ENCODE measurements around the gene L3MBTL2.
A peak's percentile ranks its signal among the peaks of the same experiment; 100 is the strongest.
"Not testable (repeated sequence)": the region's sequence is repeated elsewhere in the genome, so short reads cannot be mapped to it uniquely, and the experiment has no call there.

Gene L3MBTL2

GRCh38 chr22:41204992-41205900 is at the start of gene L3MBTL2:
Gene L3MBTL2 (plus strand): TSS chr22:41205312. CDS start chr22:41205363, 51 bp downstream.
- peak; percentile 97 to 99 for DNase-seq (ENCODE audit: low read depth in 2 of 2)

- DNase-seq (ENCODE audit: low read depth in 2 of 2): no peak
Measured at GRCh38 chr22:41157083-41157482, 48.0 kb upstream of the L3MBTL2 start.

DNA sequence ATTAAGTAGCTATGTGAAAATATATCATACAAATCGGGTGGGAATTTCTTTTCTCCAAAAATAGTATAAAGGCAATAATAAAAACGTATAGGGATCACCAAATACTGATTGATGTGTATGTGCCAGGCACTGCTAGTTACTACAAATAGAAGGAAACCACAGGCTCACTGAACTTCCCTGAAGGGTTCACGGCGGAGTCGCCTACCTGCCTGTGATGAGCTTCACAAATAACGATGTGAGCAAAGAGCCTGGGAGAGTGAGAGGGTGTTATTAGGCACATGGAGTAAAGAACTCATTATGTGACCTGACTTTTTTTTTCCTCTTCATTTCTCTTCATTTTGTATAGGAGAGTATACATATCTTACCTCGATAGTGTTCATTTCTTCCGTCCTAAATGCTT is 36.0 kb upstream of the L3MBTL2 start:
- DNase-seq (ENCODE audit: low read depth in 2 of 2): no peak

DNA sequence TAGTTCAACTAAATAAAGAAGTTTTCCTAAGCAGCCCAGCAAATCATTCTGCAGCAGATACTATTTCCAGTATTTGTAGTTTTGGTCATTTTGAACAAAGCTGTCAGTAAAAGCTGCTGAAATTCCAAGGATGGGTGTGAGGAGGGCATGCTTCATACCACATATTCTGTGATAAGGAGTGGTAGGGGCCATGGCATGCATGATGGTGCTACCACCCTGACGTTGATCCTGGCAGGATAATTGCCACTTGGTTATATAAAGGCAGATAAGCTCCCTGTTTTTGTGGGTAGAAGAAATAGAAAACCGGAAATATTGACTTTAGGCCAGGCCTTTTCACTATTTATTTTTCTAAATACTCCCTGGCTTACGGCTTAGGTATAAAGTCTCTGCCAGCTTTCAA is 33.1 kb upstream of the L3MBTL2 start:
- no peak for DNase-seq (ENCODE audit: low read depth in 2 of 2)

GRCh38 chr22:41175546-41175945 is 29.6 kb upstream of the L3MBTL2 start:
- DNase-seq (ENCODE audit: low read depth in 2 of 2): no peak

GRCh38 chr22:41177040-41177621 is 28.0 kb upstream of the L3MBTL2 start:
- DNase-seq (ENCODE audit: low read depth in 2 of 2): no peak

DNA sequence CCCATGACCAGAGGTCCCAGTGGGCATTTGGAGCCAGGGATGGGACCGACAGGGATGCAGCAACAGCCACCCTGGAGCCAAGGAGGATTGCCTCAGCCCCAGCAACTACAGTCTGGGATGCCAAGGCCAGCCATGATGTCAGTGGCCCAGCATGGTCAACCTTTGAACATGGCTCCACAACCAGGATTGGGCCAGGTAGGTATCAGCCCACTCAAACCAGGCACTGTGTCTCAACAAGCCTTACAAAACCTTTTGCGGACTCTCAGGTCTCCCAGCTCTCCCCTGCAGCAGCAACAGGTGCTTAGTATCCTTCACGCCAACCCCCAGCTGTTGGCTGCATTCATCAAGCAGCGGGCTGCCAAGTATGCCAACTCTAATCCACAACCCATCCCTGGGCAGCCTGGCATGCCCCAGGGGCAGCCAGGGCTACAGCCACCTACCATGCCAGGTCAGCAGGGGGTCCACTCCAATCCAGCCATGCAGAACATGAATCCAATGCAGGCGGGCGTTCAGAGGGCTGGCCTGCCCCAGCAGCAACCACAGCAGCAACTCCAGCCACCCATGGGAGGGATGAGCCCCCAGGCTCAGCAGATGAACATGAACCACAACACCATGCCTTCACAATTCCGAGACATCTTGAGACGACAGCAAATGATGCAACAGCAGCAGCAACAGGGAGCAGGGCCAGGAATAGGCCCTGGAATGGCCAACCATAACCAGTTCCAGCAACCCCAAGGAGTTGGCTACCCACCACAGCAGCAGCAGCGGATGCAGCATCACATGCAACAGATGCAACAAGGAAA is 27.3 kb upstream of the L3MBTL2 start:
- no peak for DNase-seq (ENCODE audit: low read depth in 2 of 2)

DNA sequence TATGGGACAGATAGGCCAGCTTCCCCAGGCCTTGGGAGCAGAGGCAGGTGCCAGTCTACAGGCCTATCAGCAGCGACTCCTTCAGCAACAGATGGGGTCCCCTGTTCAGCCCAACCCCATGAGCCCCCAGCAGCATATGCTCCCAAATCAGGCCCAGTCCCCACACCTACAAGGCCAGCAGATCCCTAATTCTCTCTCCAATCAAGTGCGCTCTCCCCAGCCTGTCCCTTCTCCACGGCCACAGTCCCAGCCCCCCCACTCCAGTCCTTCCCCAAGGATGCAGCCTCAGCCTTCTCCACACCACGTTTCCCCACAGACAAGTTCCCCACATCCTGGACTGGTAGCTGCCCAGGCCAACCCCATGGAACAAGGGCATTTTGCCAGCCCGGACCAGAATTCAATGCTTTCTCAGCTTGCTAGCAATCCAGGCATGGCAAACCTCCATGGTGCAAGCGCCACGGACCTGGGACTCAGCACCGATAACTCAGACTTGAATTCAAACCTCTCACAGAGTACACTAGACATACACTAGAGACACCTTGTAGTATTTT is 26.6 kb upstream of the L3MBTL2 start:
- DNase-seq (ENCODE audit: low read depth in 2 of 2): no peak

GRCh38 chr22:41180362-41180761 is 24.8 kb upstream of the L3MBTL2 start:
- DNase-seq (ENCODE audit: low read depth in 2 of 2): not testable (repeated sequence)

- no peak for DNase-seq (ENCODE audit: low read depth in 2 of 2)
Measured at GRCh38 chr22:41180926-41181325, 24.2 kb upstream of the L3MBTL2 start.

DNA sequence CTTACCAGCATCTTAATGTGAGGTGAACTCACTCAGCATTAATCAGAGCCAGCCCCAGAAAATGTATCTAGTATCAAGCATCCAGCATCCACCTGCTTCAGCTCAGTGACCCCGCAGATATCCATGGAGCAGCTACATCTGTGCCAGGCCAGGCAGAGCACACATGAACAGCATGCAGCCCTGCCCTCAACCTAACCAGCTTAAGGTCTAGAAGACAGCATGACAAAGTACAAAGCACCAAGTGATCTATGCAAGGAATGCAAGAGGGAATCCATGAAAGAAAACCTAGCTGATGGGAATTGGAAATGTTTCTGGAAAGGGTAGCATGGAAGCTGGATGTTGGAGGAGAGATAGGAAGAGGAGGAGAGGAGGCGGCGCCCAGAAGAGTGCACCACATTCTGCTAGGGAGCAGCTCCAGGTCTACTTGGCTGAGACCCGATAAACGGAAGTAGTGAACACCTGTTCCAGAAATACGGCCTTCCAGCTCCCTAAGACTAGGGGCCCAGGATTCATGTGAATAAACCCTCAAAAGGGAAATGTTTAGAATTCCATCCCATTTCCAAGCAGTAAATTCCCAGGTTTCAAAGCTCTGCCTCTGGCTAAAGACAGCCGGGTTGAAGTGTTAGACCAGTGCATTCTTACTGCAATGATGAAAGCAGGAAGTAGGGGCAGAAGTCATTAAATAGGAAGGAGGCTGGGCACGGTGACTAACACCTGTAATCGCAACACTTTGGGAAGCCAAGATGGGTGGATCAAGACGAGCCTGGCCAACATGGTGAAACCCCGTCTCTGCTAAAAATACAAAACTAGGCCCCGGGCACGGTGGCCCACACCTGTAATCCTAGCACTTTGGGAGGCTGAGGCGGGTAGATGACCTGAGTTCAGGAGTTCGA is 23.5 kb upstream of the L3MBTL2 start:
- DNase-seq (ENCODE audit: low read depth in 2 of 2): no peak

DNA sequence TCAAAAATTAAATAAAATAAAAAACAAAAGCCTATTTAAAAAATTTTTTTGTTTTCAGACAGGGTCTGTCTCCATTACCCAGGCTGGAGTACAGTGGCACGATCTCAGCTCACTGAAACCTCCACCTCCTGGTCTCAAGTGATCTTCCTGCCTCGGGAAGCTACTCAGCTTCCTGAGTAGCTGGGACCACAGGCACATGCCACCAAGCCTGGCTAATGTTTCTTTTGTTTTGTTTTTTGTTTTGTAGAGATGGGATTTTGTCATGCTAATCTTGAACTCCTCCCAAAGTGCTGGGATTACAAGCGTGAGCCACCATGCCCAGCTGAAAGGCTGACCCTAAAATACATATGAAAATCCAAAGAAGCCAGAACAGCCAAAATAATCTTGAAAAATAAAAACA is 20.4 kb upstream of the L3MBTL2 start:
- no peak for DNase-seq (ENCODE audit: low read depth in 2 of 2)

- DNase-seq (ENCODE audit: low read depth in 2 of 2): no peak
Measured at GRCh38 chr22:41191467-41191866, 13.6 kb upstream of the L3MBTL2 start.

DNA sequence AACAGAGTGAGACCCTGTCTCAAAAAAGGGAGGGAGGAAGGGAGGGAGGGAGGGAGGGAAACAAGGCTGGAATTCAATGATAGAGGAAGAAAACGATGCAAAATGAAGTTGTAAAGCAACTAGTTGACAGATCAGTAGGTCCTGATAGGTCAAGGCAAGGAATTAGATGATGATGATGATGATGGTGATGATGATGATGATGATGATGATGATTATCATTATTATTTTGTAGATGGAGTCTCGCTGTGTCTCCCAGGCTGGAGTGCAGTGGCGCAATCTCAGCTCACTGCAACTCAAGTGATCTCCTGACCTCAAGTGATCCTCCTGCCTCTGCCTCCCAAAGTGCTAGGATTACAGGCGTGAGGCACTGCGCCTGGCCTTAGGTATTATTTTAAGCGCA is 11.3 kb upstream of the L3MBTL2 start:
- DNase-seq (ENCODE audit: low read depth in 2 of 2): no peak

- peak; percentile 75 to 76 for DNase-seq (ENCODE audit: low read depth in 2 of 2)
Measured at GRCh38 chr22:41197038-41197972, 7.8 kb upstream of the L3MBTL2 start.

GRCh38 chr22:41198027-41198580 is 7.0 kb upstream of the L3MBTL2 start:
- DNase-seq (ENCODE audit: low read depth in 2 of 2): peak; percentile 34 to 61

DNA sequence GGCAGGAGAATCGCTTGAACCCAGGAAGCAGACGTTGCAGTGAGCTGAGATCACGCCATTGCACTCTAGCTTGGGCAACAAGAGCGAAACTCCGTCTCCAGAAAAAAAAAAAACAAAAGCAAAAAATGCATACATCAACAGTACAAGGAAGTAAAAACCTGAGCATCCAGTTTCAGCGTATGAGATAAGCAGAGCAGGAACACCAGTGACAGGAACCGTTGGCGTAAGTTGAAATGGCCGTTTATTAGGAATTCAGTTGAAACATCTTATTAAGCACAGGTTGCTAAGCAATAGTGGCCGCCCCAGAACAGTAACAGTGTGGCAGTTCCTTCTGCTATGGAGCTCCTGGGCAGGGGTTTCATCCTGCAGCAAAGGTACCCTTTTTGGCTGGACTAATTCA is 4.0 kb upstream of the L3MBTL2 start:
- DNase-seq (ENCODE audit: low read depth in 2 of 2): no peak

GRCh38 chr22:41203118-41203517 is 2.0 kb upstream of the L3MBTL2 start:
- DNase-seq (ENCODE audit: low read depth in 2 of 2): no peak

- no peak for DNase-seq (ENCODE audit: low read depth in 2 of 2)
Measured at GRCh38 chr22:41204066-41204465, 1.0 kb upstream of the L3MBTL2 start.

- no peak for DNase-seq (ENCODE audit: low read depth in 2 of 2)
Measured at GRCh38 chr22:41206719-41207118, 1.6 kb downstream of the L3MBTL2 start.

Data from activated CD4-positive, alpha-beta T cell treated with anti-CD3 and anti-CD28 coated beads for 24 hours (primary cell).